Measurements from ENCODE around the gene RERE. TPM values are rescaled to one million over a fixed set of nuclear protein-coding genes. Genes with fewer than 3 reads are reported as not detected.

The RERE gene
- total RNA-seq, 1 experiment from 2014 or later = 161 TPM

- ChIA-PET POLR2A (interaction anchor here (0.7 kb wide), 1 partner anchor 63 kb away, joined by 5 read pairs; no protein-coding TSS in a partner anchor), CTCF (interaction anchor here (1.3 to 6.7 kb wide), 4 partner anchors 44 to 336 kb away, joined by 3 to 271 read pairs (median 4); no protein-coding TSS in a partner anchor)
- Mint-ChIP-seq H3K27ac (no peak overlapping the region), H3K9me3 (peaks cover 13% of the 10 kb centered on the region), H3K36me3 (peaks cover 7% of the 10 kb centered on the region), H3K4me3 (no peak overlapping the region), H3K27me3 (ENCODE audit: low read depth) (peaks cover 5% of the 10 kb centered on the region), H3K4me1 (peaks cover 31% of the 10 kb centered on the region)
- TF ChIP-seq HMGXB4 (CRISPR knock-in tag; IDR thresholded peaks at IDR 0.05) (no peak), ZNF281 (CRISPR knock-in tag; IDR thresholded peaks at IDR 0.05) (no peak), ZBTB43 (CRISPR knock-in tag; IDR thresholded peaks at IDR 0.05) (no peak), E2F4 (CRISPR knock-in tag; IDR thresholded peaks at IDR 0.05; ENCODE audit: borderline replicate concordance, low read depth) (no peak), ZNF263 (CRISPR knock-in tag; IDR thresholded peaks at IDR 0.05; ENCODE audit: low read depth) (no peak), EMX1 (CRISPR knock-in tag; IDR thresholded peaks at IDR 0.05) (no peak), SP1 (CRISPR knock-in tag; conservative IDR thresholded peaks at IDR 0.05) (no peak), TEAD4 (CRISPR knock-in tag; IDR thresholded peaks at IDR 0.05) (no peak), CREM (CRISPR knock-in tag; IDR thresholded peaks at IDR 0.05) (no peak), FOXJ3 (CRISPR knock-in tag; IDR thresholded peaks at IDR 0.05; ENCODE audit: borderline replicate concordance) (no peak)
- DNase-seq (ENCODE audit: low spot score) (no peak), ATAC-seq (no peak)
Measured at GRCh38 chr1:8311068-8311718, 506.2 kb downstream of the RERE start.

- no peak for ATAC-seq
- CTCF ChIA-PET = interaction anchor here (0.7 to 1.7 kb wide), 4 partner anchors 8 to 541 kb away, joined by 3 to 4 read pairs (median 4); no protein-coding TSS in a partner anchor
- Mint-ChIP-seq H3K4me1 (peaks cover 5% of the 10 kb centered on the region; the same call in 1 of the 2 replicates), H3K27me3 (ENCODE audit: low read depth) (no peaks in the 10 kb centered on the region), H3K27ac (no peak overlapping the region), H3K4me3 (no peak overlapping the region), H3K9me3 (peaks cover 13% of the 10 kb centered on the region), H3K36me3 (peaks cover 7% of the 10 kb centered on the region)
- TF ChIP-seq FOXP1 (CRISPR knock-in tag; IDR thresholded peaks at IDR 0.05; ENCODE audit: borderline replicate concordance) = no peak
- TF ChIP-seq CDX4 (CRISPR knock-in tag; IDR thresholded peaks at IDR 0.05; ENCODE audit: borderline replicate concordance) = no peak
- TF ChIP-seq MYBL2 (CRISPR knock-in tag; IDR thresholded peaks at IDR 0.05) = no peak
- TF ChIP-seq JUN (CRISPR knock-in tag; IDR thresholded peaks at IDR 0.05) = no peak
- no peak for TF ChIP-seq SMAD4 (CRISPR knock-in tag; IDR thresholded peaks at IDR 0.05)
- TF ChIP-seq STAT6 (CRISPR knock-in tag; conservative IDR thresholded peaks at IDR 0.05; ENCODE audit: low read depth) = no peak
- TF ChIP-seq ATF3 (CRISPR knock-in tag; conservative IDR thresholded peaks at IDR 0.05) = no peak
- TF ChIP-seq GTF2I (CRISPR knock-in tag; conservative IDR thresholded peaks at IDR 0.05) = no peak
- DNase-seq (ENCODE audit: low spot score) = no peak
- POLR2A ChIA-PET = no interaction called here
Measured at GRCh38 chr1:8307628-8308027, 509.8 kb downstream of the RERE start.

All from WTC11 (cell line).